Choroid plexus epithelial cell (primary cell): Measurements from ENCODE around the gene GNAL.

Experiments used
- DNase-seq: peaks from one replicate; pipeline ENCODE4 v3.0.0-alpha.2; 2010; ENCODE audit warnings: low read depth
- H3K4me3 ChIP-seq: 2 replicates; pipeline ENCODE4 v1.5.1; 2011; ENCODE audit warnings: low read depth, mild to moderate bottlenecking, control low read depth, low read length, moderate library complexity
- TF ChIP-seq, protein P1 (sequence below): conservative IDR thresholded peaks from 2 replicates; pipeline ENCODE4 v1.5.1; 2011; ENCODE audit warnings: low read depth, mild to moderate bottlenecking, control low read depth, inconsistent platforms, low read length, moderate library complexity

The GNAL gene

DNA sequence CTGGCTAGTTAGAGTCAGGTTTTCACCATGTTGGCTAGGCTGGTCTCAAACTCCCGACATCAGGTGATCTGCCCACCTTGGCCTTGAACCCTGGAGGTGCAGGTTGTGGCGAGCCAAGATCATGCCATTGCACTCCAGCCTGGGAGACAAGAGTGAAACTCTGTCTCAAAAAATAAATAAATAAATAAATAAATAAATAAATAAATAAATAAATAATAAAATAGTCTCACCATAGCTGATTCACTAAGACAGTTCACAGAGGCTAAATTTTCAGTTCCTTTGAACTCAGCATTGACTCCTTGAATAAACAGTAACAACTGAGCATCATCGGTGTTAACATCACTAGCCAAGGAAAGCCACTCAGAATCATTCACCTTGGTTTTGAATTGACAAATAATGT is 32.7 kb downstream of the GNAL start:
- DNase-seq = no peak
- TF ChIP-seq, protein P1, sequence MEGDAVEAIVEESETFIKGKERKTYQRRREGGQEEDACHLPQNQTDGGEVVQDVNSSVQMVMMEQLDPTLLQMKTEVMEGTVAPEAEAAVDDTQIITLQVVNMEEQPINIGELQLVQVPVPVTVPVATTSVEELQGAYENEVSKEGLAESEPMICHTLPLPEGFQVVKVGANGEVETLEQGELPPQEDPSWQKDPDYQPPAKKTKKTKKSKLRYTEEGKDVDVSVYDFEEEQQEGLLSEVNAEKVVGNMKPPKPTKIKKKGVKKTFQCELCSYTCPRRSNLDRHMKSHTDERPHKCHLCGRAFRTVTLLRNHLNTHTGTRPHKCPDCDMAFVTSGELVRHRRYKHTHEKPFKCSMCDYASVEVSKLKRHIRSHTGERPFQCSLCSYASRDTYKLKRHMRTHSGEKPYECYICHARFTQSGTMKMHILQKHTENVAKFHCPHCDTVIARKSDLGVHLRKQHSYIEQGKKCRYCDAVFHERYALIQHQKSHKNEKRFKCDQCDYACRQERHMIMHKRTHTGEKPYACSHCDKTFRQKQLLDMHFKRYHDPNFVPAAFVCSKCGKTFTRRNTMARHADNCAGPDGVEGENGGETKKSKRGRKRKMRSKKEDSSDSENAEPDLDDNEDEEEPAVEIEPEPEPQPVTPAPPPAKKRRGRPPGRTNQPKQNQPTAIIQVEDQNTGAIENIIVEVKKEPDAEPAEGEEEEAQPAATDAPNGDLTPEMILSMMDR = no peak
- no peak overlapping the region for H3K4me3 ChIP-seq

DNA sequence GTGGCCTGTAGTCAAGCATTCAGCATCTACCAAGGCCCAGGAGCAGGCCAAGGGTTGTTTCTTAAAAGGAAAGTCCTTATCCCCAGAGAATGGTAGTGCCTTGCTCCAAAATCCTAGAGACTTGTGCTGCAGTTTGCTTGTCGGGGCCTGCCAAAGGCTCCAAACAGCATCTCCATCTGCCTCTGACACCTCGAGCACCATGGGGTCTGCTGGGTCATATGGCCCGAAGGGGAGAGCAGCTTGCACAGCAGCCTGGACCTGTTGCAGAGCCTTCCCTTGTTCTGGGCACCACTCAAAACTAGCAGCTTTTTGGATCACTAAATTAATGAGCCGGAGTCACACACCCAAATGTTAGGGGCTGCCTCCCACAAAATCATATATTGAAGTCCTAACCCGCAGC is 35.7 kb downstream of the GNAL start:
- no peak overlapping the region for H3K4me3 ChIP-seq
- DNase-seq = no peak
- TF ChIP-seq, protein P1 = no peak

DNA sequence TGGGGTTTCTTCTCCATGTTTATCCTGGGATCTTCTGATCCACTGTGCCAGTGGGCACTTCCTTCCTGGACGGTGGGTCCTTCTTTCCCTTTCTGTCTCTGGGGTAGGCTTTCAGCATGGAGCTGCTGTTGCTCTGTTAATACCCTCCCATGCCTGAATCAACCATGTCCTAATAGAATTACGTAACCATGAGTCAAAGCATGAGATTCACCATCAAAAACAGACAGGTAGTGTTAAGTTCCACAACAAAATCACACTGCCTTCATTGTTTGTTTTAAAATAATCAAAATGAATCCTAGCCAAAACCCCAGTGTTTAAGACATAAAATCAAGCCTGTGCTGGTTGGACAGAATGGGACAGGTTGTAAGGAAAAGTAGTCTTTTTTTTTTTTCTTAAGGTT is 37.5 kb downstream of the GNAL start:
- DNase-seq = no peak
- no peak overlapping the region for H3K4me3 ChIP-seq
- TF ChIP-seq, protein P1 = no peak

DNA sequence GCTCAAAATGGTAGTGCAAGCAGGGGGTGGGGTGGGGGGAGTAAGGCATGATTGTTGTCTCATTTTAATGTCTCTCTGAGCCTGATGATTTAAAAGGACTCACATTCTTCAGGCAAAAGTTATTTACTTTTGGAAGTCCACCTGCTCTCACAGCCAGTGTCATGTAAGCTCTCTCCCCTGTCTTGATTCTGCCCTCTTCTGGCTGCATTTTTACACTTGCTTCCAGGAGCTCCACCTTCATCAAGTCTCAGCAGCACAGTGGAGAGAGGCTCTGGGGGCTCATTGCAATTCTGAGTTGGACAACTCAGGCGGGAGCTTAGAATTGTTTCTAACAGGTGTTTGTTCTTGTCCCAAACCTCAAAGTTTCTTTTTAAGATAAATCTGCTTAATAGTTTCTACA is 39.2 kb downstream of the GNAL start:
- TF ChIP-seq, protein P1 = peak; percentile 69
- DNase-seq = peak; percentile 71
- no peak overlapping the region for H3K4me3 ChIP-seq

DNA sequence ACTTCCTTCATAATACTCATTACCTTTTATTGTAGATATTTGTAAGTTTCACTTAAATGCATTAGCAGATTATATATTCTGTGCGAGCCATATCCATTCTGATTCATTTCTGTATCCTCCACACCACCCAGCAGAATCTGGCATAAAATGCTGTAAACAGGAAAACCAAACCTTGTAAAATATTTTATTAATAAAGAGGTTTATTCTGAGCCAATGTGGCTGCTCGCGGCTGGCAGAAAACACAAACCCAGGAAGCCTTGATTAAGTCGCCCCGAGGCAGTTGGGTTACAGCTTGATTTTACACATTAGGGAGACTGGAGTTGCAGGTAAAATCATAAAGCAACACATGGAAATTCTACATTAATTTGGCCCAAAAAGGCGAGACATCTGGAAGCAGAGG is 40.5 kb downstream of the GNAL start:
- no peak for DNase-seq

DNA sequence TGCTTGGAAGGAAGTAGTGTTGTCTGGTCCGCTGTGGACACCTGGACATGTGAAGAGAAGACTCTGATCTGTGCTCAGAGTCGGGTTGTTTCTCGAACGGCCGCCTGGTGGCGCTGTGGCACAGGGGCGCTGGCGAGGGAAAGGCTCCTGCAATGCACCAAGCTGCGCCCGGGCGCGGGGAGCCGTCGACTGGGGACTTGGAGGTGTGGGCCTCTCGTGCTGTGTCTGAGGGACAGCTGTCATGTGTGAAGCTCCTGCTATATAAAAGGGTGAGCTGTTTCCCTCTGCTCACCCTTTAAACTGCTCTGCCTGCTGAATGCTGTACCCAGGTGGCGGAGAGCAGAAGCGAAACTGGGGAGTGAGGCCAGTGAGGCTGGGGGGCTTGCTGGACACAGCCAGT is 44.0 kb downstream of the GNAL start:
- TF ChIP-seq, protein P1 = peak; percentile 90
- H3K4me3 ChIP-seq = peak overlapping the region; percentile 39
- DNase-seq = peak; percentile 80

More for the DNA sequence above, 40.5 kb downstream of the GNAL start:
- TF ChIP-seq, protein P1 = no peak
- H3K4me3 ChIP-seq = no peak overlapping the region

DNA sequence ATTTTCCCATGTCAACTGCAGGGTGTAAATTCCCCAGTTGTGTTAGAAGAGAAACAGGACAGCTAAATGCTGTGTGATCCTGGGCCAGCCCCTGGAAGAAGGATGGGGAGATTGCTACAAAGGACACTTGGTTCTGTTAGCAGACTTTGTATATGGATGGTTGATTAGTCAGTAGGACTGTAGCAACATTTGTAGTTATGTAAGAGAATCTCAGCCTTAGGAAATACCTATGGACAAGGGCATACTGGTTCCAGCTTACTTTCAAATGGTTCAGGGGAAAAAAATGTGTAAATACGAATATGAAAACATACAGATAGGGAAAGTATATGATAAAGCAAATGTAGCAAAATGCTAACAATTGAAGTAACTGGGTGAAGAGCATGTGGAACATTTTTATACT is 47.6 kb downstream of the GNAL start:
- DNase-seq = peak; percentile 61
- TF ChIP-seq, protein P1 = no peak
- no peak overlapping the region for H3K4me3 ChIP-seq
